NCI-H774 (cell line): ENCODE measurements around the gene COL4A2.

Experiments used
- DNase-seq: peaks from one replicate; lab custom pipeline; 2025; lab: John Stamatoyannopoulos, UW

Gene COL4A2

GRCh38 chr13:110322126-110322827 is 15.2 kb downstream of the COL4A2 start:
- no peak for DNase-seq

DNA sequence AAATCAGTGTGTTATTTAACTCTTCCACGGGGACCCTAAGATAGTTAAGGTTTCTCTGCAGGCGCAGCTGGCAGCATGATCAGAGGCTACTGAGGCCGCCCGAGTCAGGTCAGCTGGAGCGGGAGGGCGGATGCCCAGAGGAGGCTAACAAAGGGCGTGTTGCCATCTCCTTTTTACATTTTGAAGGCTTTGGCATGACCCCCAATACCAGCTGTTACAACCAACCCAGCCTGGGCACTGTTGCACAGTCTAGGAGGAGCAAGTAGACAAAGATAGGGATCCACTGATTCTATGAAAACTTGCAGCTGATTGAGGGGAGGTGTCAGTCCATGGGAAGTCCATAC is 15.7 kb downstream of the COL4A2 start:
- DNase-seq: no peak

GRCh38 chr13:110323172-110323891 is 16.2 kb downstream of the COL4A2 start:
- no peak for DNase-seq

DNA sequence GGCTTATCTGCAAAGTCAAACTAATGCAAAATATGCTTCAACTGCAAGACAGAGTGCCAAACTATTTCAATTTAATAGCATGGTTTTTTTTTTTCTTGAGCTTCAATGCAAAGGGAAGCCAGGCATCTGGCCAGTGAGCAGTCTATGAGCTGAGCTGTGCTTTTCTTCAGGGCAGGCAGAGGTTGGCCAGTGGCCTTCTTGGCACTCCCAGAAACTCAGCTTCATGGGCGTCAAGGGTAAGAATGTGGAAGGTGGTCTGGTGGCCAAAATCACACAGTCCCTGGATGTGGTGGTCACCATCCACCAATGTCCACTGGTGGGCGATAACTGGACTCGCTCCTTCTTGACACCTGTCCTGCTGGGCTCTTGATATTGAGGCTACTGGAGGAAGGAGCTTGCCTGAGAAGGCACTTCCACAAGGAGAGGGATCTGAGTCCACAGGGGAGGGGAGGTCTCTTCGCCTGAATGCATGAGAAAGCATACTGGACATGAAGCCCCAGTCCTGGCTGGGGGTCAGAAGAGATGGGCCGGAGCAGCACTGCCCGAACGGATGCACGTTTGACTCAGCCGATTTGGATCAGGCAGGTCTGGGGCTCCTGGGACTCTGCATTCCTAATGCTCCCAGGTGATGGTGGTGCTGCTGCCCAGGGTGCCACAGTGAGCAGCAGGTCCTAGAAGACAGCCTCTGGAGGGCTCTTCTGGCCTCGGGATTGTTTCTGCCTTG is 17.1 kb downstream of the COL4A2 start:
- DNase-seq: no peak

GRCh38 chr13:110326263-110326904 is 19.3 kb downstream of the COL4A2 start:
- DNase-seq: no peak

GRCh38 chr13:110327051-110327721 is 20.1 kb downstream of the COL4A2 start:
- no peak for DNase-seq

GRCh38 chr13:110328573-110328972 is 21.5 kb downstream of the COL4A2 start:
- DNase-seq: no peak

DNA sequence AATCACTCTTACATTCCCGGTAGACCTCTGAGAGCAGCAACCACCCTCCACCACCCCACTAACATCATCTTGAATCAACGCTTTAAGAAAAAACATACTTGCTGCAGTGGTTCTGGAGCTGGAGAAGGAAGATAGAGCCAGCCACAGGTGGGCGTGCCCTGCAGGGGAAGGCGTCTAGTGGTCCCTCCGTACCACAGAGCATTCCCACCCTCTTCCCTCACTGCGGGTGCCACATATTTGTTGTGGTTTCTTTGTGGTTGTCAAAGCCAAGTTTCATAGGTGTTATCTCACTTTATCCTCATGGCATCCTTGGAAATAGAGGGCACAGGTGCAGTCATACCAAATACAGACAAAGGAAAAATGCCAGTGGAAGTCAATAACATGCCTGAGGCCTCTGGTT is 22.2 kb downstream of the COL4A2 start:
- DNase-seq: no peak

- no peak for DNase-seq
These were observed 22.8 kb downstream of the COL4A2 start for GRCh38 chr13:110329798-110330461.

DNA sequence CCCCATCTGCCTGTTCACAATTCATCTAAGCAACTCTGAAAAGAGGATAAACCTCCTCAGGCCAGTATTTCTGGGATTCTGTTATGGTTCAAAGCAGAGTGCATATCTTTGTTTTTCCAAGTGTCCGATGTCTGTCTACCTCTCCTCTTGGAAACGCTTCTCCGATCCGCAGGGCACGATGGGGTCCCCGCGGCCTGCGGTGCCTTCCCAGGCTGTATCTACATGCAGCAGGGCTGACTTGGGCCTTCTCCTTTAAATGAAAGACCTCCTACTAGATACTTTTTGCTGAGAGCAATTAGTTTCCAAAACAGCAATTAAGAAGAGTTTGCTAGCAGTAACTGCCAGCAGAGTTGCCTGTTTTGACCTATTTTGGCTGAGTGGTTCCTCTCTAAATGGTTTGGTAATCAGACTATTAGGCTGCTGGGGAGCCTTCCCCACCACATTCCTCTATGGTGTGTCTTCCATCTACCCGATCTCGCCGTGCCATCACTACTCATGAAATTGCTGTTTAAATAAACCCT is 23.5 kb downstream of the COL4A2 start:
- no peak for DNase-seq

DNA sequence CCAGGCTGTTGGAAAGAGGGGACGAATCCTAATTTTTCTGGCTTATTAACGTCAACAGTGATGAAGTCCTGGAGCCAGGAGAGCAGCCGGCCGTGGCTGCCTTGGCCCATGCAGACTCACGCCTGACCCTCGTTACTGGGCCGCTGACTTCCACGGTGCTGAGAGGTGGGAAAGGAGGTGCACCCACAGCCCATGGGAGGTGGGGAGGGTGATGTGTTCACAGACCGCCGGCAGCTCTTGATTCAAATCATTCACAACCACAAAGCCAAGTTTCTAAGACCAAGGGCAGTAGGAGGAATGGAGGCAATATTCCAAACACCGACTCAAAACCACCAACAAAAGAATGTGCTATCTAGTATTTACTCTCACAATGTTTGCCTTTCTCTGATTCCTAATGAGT is 24.3 kb downstream of the COL4A2 start:
- no peak for DNase-seq

- no peak for DNase-seq
These were observed 25.7 kb downstream of the COL4A2 start for GRCh38 chr13:110332750-110333149.

GRCh38 chr13:110333837-110334236 is 26.8 kb downstream of the COL4A2 start:
- no peak for DNase-seq

GRCh38 chr13:110334256-110334655 is 27.2 kb downstream of the COL4A2 start:
- DNase-seq: no peak

GRCh38 chr13:110334841-110335490 is 27.9 kb downstream of the COL4A2 start:
- no peak for DNase-seq

- DNase-seq: no peak
These were observed 29.0 kb downstream of the COL4A2 start for GRCh38 chr13:110336108-110336507.

GRCh38 chr13:110336681-110337080 is 29.6 kb downstream of the COL4A2 start:
- no peak for DNase-seq

DNA sequence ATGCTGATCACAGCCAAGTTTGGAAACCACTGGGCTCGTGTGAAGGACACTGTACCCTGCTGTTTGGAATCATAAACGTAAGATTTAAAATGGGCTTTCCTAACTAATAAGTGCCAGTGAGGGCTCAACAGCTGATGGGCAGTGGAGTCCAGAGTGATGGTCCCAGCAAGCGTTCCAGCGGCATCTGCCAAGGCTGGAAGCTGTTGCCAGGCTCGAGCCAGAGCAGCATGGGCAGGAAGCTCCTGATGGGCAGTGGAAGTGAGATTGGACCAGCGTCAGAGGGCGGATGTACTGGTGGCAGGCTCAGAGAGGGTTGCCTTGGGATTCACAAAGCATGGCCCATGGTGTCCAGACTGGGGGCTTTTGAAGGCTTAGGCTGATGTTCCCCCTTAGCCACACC is 30.2 kb downstream of the COL4A2 start:
- no peak for DNase-seq

GRCh38 chr13:110338441-110339101 is 31.5 kb downstream of the COL4A2 start:
- DNase-seq: no peak

DNA sequence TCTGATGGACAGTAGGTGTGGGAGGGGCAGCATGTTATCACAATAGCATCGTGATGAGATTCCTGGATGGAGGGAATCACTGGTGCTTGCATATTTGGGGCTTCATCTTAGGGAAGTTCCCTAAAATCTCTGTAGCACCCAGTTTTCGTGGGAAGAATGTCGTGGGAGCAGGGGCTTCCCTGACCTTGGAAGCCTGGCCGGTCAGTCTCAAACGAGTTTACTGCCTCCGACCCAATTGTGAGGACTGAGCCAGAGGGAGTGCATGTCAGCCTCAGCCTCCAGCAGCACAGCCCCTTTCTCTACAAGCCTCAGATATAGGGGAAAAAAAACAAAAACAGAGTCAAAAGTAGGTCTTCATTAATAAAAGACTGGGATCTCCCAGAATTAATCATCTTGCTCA is 32.2 kb downstream of the COL4A2 start:
- DNase-seq: no peak
